Endothelial cell of hepatic sinusoid (primary cell): ENCODE measurements around the gene SPATA25.

Source experiments
- in situ Hi-C: cut with HindIII; loops from 2 replicates; pipeline ENCODE4 v1.10.0; 2017; ENCODE audit warnings: low sequenced_read_pairs

Gene SPATA25

DNA sequence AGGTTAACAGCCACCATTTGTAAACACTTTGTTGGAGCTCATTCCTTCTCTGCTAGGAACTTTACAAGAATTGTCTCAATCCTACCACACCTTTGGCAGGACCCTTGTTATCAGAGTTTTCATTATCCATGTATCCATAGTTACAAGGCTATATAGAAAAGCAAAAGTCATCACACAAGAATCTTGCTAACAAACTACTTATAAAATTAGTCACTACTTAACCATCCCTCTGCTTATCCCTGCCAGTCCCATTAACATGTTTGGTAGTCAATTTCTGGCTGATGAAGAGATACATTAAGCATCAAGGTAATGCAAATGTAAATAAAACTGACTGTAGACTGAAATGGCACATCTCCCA, 19.6 kb downstream of the SPATA25 start:
- in situ Hi-C loops, result no loop called here

GRCh38 chr20:45867136-45867818, 20.1 kb downstream of the SPATA25 start:
- in situ Hi-C loops, result no loop called here

GRCh38 chr20:45866454-45866853, 21.0 kb downstream of the SPATA25 start:
- in situ Hi-C loops, result no loop called here

GRCh38 chr20:45863543-45864470, 23.6 kb downstream of the SPATA25 start:
- in situ Hi-C loops, result no loop called here

GRCh38 chr20:45861221-45862075, 26.0 kb downstream of the SPATA25 start:
- in situ Hi-C loops, result no loop called here

GRCh38 chr20:45860560-45861220, 26.7 kb downstream of the SPATA25 start:
- in situ Hi-C loops, result no loop called here

DNA sequence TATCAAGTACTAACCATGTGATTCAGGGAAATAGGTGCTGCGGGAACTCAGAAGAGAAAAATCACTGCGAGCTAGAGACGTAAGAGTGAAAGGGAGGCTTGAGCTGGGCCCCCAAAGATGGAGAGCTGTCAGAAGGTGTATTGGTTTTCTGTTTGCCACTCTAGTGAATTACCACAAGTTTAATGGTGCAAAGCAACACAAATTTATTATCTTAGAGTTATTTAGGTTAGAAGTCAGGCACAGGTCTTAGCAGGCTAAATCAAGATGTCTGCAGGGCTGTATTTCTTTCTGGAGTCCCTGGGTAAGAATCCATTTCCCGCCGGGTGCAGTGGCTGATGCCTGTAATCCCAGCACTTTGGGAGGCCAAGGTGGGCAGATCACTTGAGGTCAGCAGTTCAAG, 27.5 kb downstream of the SPATA25 start:
- in situ Hi-C loops, result no loop called here

DNA sequence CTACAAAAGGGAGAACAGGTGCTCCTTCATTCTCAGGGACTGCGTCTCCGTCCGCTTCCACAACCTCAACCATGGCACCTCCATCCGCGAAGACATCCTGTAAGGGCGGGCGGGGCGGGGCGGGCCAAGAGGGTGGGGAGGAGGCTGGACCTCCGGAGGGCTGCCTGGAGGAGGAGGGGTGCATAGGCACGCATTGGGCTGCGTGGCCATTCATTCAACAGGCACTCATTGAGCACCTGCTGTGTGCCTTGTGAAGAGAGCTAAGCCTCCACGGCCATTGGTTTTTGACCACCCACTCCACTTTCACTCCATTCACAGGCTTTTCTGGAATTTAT, 29.6 kb downstream of the SPATA25 start:
- in situ Hi-C loops, result no loop called here

- in situ Hi-C loops, result no loop called here
Observed at GRCh38 chr20:45857114-45857881, 30.1 kb downstream of the SPATA25 start, which contains the start of the genes ACOT8 and ZSWIM3. ACOT8 (minus strand) TSS chr20:45857392; CDS start chr20:45857315, 77 bp downstream. ZSWIM3 (plus strand) TSS chr20:45857614; CDS start chr20:45857826, 212 bp downstream.

GRCh38 chr20:45853484-45853883, 33.9 kb downstream of the SPATA25 start:
- in situ Hi-C loops, result no loop called here

- in situ Hi-C loops, result no loop called here
Observed at GRCh38 chr20:45852326-45852725, 35.1 kb downstream of the SPATA25 start.

DNA sequence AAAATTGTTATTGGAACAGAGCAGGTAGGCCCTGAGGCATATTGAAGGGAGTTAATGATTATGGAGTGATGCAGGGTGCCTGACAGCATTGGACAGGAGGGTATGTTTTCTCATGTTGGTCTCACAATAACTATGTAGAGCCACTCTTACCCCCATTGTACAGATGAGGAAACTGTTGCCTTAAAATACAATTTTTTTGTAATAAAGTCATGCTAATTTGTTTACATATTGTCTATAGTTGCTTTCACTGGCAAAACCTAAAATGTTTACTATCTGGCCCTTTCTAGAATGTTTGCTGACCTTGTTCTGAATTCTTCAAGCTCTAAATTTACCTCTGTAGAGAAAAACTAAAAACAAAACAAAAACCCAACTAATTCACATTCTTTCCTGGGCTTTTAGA, 35.9 kb downstream of the SPATA25 start:
- in situ Hi-C loops, result no loop called here

- in situ Hi-C loops, result no loop called here
Observed at GRCh38 chr20:45850926-45851325, 36.5 kb downstream of the SPATA25 start.

- in situ Hi-C loops, result no loop called here
Observed at GRCh38 chr20:45850238-45850637, 37.2 kb downstream of the SPATA25 start.

DNA sequence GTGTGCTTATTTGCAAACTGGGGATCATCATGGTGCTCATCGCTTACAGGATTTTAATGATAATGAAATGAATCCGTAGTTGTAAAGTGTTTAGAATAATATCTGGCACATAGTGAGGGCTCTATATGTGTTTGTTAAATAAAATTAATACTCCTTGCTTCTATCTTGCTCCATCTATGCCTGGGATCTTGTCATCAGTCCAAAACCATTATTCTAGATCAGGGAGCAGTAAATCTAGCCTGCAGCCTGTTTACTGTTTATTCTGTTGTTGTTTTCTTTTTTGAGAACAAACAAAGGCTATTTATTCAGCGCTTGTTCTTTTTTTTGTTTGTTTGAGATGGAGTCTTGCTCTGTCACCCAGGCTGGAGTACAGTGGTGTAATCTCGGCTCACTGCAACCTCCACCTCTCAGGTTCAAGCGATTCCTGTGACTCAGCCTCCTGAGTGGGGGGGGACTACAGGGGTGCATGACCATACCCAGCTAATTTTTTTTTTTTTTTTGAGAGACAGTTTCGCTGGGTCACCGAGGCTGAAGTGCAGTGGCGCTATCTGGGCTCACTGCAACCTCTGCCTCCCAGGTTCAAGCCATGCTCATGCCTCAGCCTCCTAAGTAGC, 38.3 kb downstream of the SPATA25 start:
- in situ Hi-C loops, result no loop called here

GRCh38 chr20:45848421-45848820, 39.0 kb downstream of the SPATA25 start:
- in situ Hi-C loops, result no loop called here

- in situ Hi-C loops, result no loop called here
Observed at GRCh38 chr20:45845452-45845851, 42.0 kb downstream of the SPATA25 start.

GRCh38 chr20:45843506-45843905, 43.9 kb downstream of the SPATA25 start:
- in situ Hi-C loops, result no loop called here

DNA sequence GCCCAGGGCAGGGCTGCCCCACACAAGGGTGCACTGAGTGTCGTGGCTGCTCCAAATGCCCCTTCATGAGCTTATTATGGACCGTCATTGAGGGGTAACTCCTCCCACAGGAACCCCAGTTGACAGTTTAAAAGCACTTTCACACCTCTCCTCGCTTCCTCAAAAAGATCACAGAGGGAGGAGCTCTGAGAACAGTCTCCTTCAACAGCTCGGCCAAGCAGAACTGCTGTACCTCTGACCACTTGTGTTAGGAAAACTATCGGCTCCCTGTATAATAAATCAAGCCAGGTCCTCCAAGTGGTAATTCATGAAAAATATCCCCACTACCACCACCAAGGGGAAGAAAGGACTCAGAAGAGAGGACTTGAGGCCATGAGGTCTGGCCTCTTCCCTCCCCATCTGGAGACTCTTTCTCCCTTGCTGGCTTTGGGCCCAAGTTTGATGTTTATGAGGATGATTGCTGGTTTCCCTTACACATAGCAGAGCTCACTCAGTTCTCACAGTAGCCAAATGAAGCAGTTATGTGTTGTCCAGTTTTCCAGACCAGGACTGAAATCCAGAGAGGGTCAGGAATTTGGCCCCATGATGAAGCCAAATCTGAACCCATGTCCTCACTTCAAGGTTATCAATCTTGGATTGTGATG, 45.1 kb downstream of the SPATA25 start:
- in situ Hi-C loops, result no loop called here
